BJ (cell line): Measurements from ENCODE around the gene ATOSB. TPM values are rescaled to one million over a fixed set of nuclear protein-coding genes. Genes with fewer than 3 reads are reported as not detected.

Experiments
- CTCF ChIA-PET: fragments of 350-600 bp; formaldehyde crosslinking; extraction: SDS; loops from one replicate; lab custom pipeline; 2021; ENCODE audit warnings: antibody characterized with exemption, inconsistent platforms; lab: Yijun Ruan, JAX
- POLR2A ChIA-PET: fragments of 300-600 bp; sonication (Branson Sonifier 250); formaldehyde crosslinking; extraction: SDS; loops from one replicate; lab custom pipeline; 2021; ENCODE audit warnings: antibody characterized with exemption; lab: Charles Lee
- DNase-seq: peaks from one replicate; pipeline ENCODE4 v3.0.0-alpha.2; 2011; ENCODE audit warnings: low read depth
- H3K27me3 ChIP-seq: 2 replicates; pipeline ENCODE4 v1.6.0; 2011; ENCODE audit warnings: low read length; ENCODE audit not compliant: control insufficient read depth, insufficient read depth
- H3K36me3 ChIP-seq: 2 replicates; pipeline ENCODE4 v1.5.1; 2011; ENCODE audit warnings: low read length; ENCODE audit not compliant: control insufficient read depth, insufficient read depth
- H3K4me3 ChIP-seq: 2 replicates; pipeline ENCODE4 v1.5.1; 2011; ENCODE audit warnings: low read depth, mild to moderate bottlenecking, control low read depth, low read length
- polyA plus RNA-seq: library from polyadenylated mRNA; depleted of rRNA; stranded (reverse); fragments of >200 nt; gene quantifications from 2 replicates; pipeline ENCODE4 v1.2.3, GENCODE V29; 2011
- TF ChIP-seq, protein P1 (sequence below): IDR thresholded peaks from 2 replicates; pipeline ENCODE4 v1.5.1; 2011; ENCODE audit warnings: low read depth, mild to moderate bottlenecking, control low read depth, inconsistent platforms, low read length, moderate library complexity; ENCODE audit not compliant: insufficient read depth

ATOSB gene
- polyA plus RNA-seq, 1 experiment = 51.0 TPM

GRCh38 chr9:35116898-35117551 is 1.4 kb upstream of the ATOSB start:
- DNase-seq = peak; percentile 64
- CTCF ChIA-PET = interaction anchor here (0.6 to 3.4 kb wide), 23 partner anchors 10 to 530 kb away, joined by 3 to 29 read pairs (median 5); partner anchors contain the start of gene UNC13B
- Histone ChIP-seq H3K27me3 (no peaks in the 10 kb centered on the region), H3K36me3 (no peaks in the 10 kb centered on the region), H3K4me3 (peak overlapping the region; percentile 62)
- TF ChIP-seq, protein P1, sequence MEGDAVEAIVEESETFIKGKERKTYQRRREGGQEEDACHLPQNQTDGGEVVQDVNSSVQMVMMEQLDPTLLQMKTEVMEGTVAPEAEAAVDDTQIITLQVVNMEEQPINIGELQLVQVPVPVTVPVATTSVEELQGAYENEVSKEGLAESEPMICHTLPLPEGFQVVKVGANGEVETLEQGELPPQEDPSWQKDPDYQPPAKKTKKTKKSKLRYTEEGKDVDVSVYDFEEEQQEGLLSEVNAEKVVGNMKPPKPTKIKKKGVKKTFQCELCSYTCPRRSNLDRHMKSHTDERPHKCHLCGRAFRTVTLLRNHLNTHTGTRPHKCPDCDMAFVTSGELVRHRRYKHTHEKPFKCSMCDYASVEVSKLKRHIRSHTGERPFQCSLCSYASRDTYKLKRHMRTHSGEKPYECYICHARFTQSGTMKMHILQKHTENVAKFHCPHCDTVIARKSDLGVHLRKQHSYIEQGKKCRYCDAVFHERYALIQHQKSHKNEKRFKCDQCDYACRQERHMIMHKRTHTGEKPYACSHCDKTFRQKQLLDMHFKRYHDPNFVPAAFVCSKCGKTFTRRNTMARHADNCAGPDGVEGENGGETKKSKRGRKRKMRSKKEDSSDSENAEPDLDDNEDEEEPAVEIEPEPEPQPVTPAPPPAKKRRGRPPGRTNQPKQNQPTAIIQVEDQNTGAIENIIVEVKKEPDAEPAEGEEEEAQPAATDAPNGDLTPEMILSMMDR = peak; percentile 93
- POLR2A ChIA-PET = interaction anchor here (1.0 kb wide), 1 partner anchor 268 kb away, joined by 4 read pairs; no protein-coding TSS in a partner anchor

- ChIA-PET POLR2A (interaction anchor here (1.0 kb wide), 1 partner anchor 268 kb away, joined by 4 read pairs; no protein-coding TSS in a partner anchor), CTCF (interaction anchor here (0.8 to 3.4 kb wide), 27 partner anchors 11 to 530 kb away, joined by 3 to 29 read pairs (median 4); partner anchors contain the start of gene UNC13B)
- Histone ChIP-seq H3K36me3 (no peaks in the 10 kb centered on the region), H3K27me3 (no peaks in the 10 kb centered on the region), H3K4me3 (peak overlapping the region; percentile 62)
- DNase-seq = no peak
- TF ChIP-seq, protein P1 = no peak
Measured at GRCh38 chr9:35116539-35116897, 856 bp upstream of the ATOSB start.

- Histone ChIP-seq H3K36me3 (no peaks in the 10 kb centered on the region), H3K27me3 (no peaks in the 10 kb centered on the region), H3K4me3 (peak overlapping the region; percentile 62)
- CTCF ChIA-PET = interaction anchor here (0.6 to 3.4 kb wide), 23 partner anchors 10 to 467 kb away, joined by 3 to 29 read pairs (median 4); partner anchors contain the start of gene PIGO
- POLR2A ChIA-PET = interaction anchor here (0.5 to 0.8 kb wide), 3 partner anchors 10 to 35 kb away, joined by 3 to 4 read pairs (median 3); partner anchors contain the start of gene FANCG
- DNase-seq = no peak
- TF ChIP-seq, protein P1 = no peak
Measured at GRCh38 chr9:35114840-35115628, 628 bp downstream of the ATOSB start.

- ChIA-PET CTCF (interaction anchor here (0.6 to 1.7 kb wide), 10 partner anchors 9 to 439 kb away, joined by 3 to 6 read pairs (median 4); partner anchors contain the start of gene PIGO), POLR2A (interaction anchor here (0.5 to 0.7 kb wide), 3 partner anchors 11 to 375 kb away, joined by 3 to 4 read pairs (median 3); no protein-coding TSS in a partner anchor)
- Histone ChIP-seq H3K36me3 (no peaks in the 10 kb centered on the region), H3K4me3 (peak overlapping the region; percentile 62), H3K27me3 (no peaks in the 10 kb centered on the region)
- TF ChIP-seq, protein P1 = no peak
- DNase-seq = peak; percentile 89
Measured at GRCh38 chr9:35114113-35114839, 1.4 kb downstream of the ATOSB start.
